Measurements from ENCODE around the gene NUP54. TPM values are rescaled to one million over a fixed set of nuclear protein-coding genes. Genes with fewer than 3 reads are reported as not detected.

Gene NUP54, protein sequence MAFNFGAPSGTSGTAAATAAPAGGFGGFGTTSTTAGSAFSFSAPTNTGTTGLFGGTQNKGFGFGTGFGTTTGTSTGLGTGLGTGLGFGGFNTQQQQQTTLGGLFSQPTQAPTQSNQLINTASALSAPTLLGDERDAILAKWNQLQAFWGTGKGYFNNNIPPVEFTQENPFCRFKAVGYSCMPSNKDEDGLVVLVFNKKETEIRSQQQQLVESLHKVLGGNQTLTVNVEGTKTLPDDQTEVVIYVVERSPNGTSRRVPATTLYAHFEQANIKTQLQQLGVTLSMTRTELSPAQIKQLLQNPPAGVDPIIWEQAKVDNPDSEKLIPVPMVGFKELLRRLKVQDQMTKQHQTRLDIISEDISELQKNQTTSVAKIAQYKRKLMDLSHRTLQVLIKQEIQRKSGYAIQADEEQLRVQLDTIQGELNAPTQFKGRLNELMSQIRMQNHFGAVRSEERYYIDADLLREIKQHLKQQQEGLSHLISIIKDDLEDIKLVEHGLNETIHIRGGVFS
- 10 to 100 TPM; 26.5 to 57.6 TPM for total RNA-seq
- polyA plus RNA-seq: 10 to 100 TPM; 19.8 to 30.2 TPM
- long read RNA-seq, donor 1, transcript NUP54-201 (12 exons, 2,367 nt): major isoform, 14 of 28 reads
- long read RNA-seq, donor 1, partial matches to known transcripts: 11 of 28 reads
- long read RNA-seq, donor 1, other reads (novel, unspliced or antisense): 0 of 28 reads
- long read RNA-seq, donor 2, partial matches to known transcripts: 0 of 3 reads
- long read RNA-seq, donor 2, other reads (novel, unspliced or antisense): 0 of 3 reads
- long read RNA-seq, donor 3, transcript NUP54-201 (12 exons, 2,367 nt): major isoform, 5 of 5 reads
- long read RNA-seq, donor 3, partial matches to known transcripts: 0 of 5 reads
- long read RNA-seq, donor 3, other reads (novel, unspliced or antisense): 0 of 5 reads
- long read RNA-seq, donor 4, partial matches to known transcripts: 0 of 6 reads
- long read RNA-seq, donor 4, other reads (novel, unspliced or antisense): 0 of 6 reads
- long read RNA-seq, donor 5, transcript NUP54-201 (12 exons, 2,367 nt): major isoform, 6 of 12 reads
- long read RNA-seq, donor 5, partial matches to known transcripts: 6 of 12 reads
- long read RNA-seq, donor 5, other reads (novel, unspliced or antisense): 0 of 12 reads

DNA sequence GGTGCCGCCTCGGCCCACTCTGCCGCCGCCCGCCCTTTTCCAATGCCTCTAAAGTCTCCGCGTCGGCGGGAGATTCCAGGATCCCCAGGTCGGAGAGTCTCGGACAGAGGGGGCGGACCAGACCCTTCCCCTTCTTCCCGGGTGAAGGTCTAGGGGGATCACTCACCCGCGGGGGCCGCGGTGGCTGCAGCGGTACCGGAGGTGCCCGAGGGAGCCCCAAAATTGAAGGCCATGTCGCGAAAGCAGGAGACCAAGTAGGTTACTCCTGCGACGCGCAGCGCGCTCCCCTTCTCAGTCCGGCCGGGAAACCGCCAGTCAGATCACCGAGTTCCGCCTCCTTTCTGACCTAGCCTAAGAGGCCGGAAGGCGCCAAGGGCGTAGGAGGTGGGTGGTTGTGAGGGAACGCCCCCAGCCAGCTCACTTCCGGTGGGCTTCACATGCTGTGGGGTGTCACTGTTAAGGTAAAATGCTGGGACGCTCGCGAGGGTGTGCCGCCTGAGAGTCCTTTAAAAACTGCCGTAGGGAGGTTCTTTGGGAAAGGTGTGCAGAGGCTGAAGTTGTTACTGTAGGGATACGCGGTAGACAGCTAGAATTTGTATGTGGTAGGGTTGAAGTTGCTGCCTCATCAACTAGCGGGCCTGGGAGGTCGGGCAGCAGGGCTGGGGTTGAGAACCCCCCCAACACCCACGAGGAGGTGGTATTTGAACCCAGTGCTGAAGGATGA, at the start of gene NUP54:
Gene NUP54, minus strand, starts transcription at position 256 of the 724 bp plus-strand sequence. Its CDS starts 23 bp downstream, at position 233.
- H3K4me3 ChIP-seq: peak within 1 kb of the TSS; percentile 92
- peak within 1 kb of the TSS; percentile 85 to 96 for H3K9ac ChIP-seq (ENCODE audit: insufficient read depth in 1 of 2, low read length in 2 of 2)
- peaks cover 0 to 31% (median 6%) of the 10 kb centered on the region in 5 donors for H3K4me1 ChIP-seq (ENCODE audit: control insufficient read depth in 5 of 5, insufficient read depth in 5 of 5, low read length in 5 of 5)
- DNase-seq (peak; percentile 96 to 99 (median 97)), ATAC-seq (ENCODE audit: insufficient read depth, low FRiP score) (peak; percentile 99)
- no peaks in the 10 kb centered on the region for H3K9me3 ChIP-seq (ENCODE audit: control insufficient read depth in 4 of 4, insufficient read depth in 3 of 4, low read length in 3 of 4)
- peaks cover 0 to 3% (median 2%) of the 10 kb centered on the region in 4 donors for H3K36me3 ChIP-seq (ENCODE audit: control insufficient read depth in 4 of 4, insufficient read depth in 4 of 4, low read length in 4 of 4)
- H3K27ac ChIP-seq (ENCODE audit: low read depth in 1 of 2, low read length in 1 of 2): peak within 1 kb of the TSS; percentile 88 to 90
- no peaks in the 10 kb centered on the region for H3K27me3 ChIP-seq (ENCODE audit: control insufficient read depth in 3 of 3, insufficient read depth in 3 of 3, low read length in 2 of 3)
- 0 to 1% methylated on average over 46 to 47 of the region's 47 CpGs for WGBS, 2 donors
- TF ChIP-seq, protein P1, sequence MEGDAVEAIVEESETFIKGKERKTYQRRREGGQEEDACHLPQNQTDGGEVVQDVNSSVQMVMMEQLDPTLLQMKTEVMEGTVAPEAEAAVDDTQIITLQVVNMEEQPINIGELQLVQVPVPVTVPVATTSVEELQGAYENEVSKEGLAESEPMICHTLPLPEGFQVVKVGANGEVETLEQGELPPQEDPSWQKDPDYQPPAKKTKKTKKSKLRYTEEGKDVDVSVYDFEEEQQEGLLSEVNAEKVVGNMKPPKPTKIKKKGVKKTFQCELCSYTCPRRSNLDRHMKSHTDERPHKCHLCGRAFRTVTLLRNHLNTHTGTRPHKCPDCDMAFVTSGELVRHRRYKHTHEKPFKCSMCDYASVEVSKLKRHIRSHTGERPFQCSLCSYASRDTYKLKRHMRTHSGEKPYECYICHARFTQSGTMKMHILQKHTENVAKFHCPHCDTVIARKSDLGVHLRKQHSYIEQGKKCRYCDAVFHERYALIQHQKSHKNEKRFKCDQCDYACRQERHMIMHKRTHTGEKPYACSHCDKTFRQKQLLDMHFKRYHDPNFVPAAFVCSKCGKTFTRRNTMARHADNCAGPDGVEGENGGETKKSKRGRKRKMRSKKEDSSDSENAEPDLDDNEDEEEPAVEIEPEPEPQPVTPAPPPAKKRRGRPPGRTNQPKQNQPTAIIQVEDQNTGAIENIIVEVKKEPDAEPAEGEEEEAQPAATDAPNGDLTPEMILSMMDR (IDR thresholded peaks at IDR 0.05; ENCODE audit: control extremely low read depth, extremely low read depth): no peak

DNA sequence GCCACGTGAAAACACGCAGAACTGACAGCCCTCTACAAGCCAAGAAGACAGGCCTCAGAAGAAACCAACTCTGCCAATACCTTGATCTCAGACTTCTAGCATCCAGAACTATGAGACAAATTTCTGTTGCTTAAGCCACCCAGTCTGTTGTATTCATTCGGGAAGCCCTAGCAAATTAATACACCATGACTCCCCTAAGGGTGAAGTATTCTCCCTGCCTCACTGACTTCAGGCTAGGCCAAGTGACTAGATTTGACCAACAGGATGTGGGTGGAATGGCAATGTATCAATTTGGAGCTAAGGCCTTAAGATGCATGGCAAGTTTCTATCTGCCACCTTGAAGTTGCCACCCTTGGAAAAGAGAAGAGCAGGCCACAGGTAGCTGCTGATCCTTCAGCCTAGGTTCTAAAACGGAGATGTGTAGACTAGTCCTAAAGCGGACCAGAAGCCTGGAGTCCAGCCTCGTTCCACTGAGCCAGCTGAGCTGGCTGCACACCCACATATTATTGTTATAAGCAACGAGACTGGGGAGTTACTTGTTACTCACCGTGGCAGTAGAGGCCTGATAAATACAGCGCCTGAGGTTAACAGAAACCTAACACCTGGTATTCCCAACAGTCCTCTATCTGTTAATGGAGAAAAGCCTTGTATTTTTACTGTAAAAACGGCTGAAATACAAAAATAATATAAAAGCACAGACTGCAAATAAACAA, 49.0 kb upstream of the NUP54 start:
- WGBS, 2 donors: 77 to 84% methylated on average over 10 of the region's 10 CpGs
- Histone ChIP-seq H3K9me3 (ENCODE audit: control insufficient read depth in 4 of 4, insufficient read depth in 3 of 4, low read length in 3 of 4) (peaks cover 0 to 3% (median under 1%) of the 10 kb centered on the region in 4 donors), H3K4me3 (no peak overlapping the region), H3K36me3 (ENCODE audit: control insufficient read depth in 4 of 4, insufficient read depth in 4 of 4, low read length in 4 of 4) (peaks cover 2 to 34% (median 17%) of the 10 kb centered on the region in 4 donors), H3K27me3 (ENCODE audit: control insufficient read depth in 3 of 3, insufficient read depth in 3 of 3, low read length in 2 of 3) (no peaks in the 10 kb centered on the region), H3K27ac (ENCODE audit: low read depth in 1 of 2, low read length in 1 of 2) (peak overlapping the region; percentile 35 to 58), H3K9ac (ENCODE audit: insufficient read depth in 1 of 2, low read length in 2 of 2) (no peak overlapping the region), H3K4me1 (ENCODE audit: control insufficient read depth in 5 of 5, insufficient read depth in 5 of 5, low read length in 5 of 5) (peaks cover 22 to 61% (median 44%) of the 10 kb centered on the region in 5 donors)
- ATAC-seq (ENCODE audit: insufficient read depth, low FRiP score): no peak
- TF ChIP-seq, protein P1 (IDR thresholded peaks at IDR 0.05; ENCODE audit: control extremely low read depth, extremely low read depth): no peak
- no peak for DNase-seq

DNA sequence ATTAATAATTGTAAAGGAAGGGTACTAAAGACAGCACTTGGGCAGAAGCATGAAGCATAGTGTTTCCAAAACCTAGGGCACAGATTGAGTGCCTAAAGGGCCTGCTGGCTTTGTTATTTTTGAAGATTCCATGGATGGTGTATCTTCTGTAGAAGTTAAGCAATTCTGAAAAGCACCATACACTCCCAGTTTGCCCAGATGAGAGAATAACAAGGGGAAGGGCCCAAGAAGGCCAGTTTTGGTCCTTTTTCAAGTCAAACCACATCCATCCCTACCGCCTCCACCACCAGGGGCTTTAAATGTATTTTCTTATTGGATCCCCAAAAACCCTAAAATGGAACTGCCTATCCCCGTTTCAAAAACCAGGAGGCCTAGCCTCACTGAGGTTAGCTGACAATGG, 48.2 kb upstream of the NUP54 start:
- no peak for DNase-seq
- Histone ChIP-seq H3K4me1 (ENCODE audit: control insufficient read depth in 5 of 5, insufficient read depth in 5 of 5, low read length in 5 of 5) (peaks cover 22 to 61% (median 43%) of the 10 kb centered on the region in 5 donors), H3K27ac (ENCODE audit: low read depth in 1 of 2, low read length in 1 of 2) (peak overlapping the region in 1 of 2 donors; percentile 58), H3K9ac (ENCODE audit: insufficient read depth in 1 of 2, low read length in 2 of 2) (no peak overlapping the region), H3K4me3 (no peak overlapping the region), H3K9me3 (ENCODE audit: control insufficient read depth in 4 of 4, insufficient read depth in 3 of 4, low read length in 3 of 4) (peaks cover 0 to 3% (median 1%) of the 10 kb centered on the region in 4 donors), H3K36me3 (ENCODE audit: control insufficient read depth in 4 of 4, insufficient read depth in 4 of 4, low read length in 4 of 4) (peaks cover 4 to 40% (median 20%) of the 10 kb centered on the region in 4 donors), H3K27me3 (ENCODE audit: control insufficient read depth in 3 of 3, insufficient read depth in 3 of 3, low read length in 2 of 3) (no peaks in the 10 kb centered on the region)
- 95 to 96% methylated on average over 2 of the region's 2 CpGs for WGBS, 2 donors
- no peak for ATAC-seq (ENCODE audit: insufficient read depth, low FRiP score)
- TF ChIP-seq, protein P1 (IDR thresholded peaks at IDR 0.05; ENCODE audit: control extremely low read depth, extremely low read depth): no peak
